WTC11 (cell line): ENCODE results near the gene ZNF18. TPM values are rescaled to one million over a fixed set of nuclear protein-coding genes. Genes with fewer than 3 reads are reported as not detected.
A peak's percentile ranks its signal among the peaks of the same experiment; 100 is the strongest.
"Not testable (repeated sequence)": the region's sequence is repeated elsewhere in the genome, so short reads cannot be mapped to it uniquely, and the experiment has no call there.

Source experiments
- ATAC-seq: fragments of 200-7000 bp; cut with Tn5 transposase; 2 replicates; pipeline ENCODE4 v1.10.0; 2021; ENCODE audit warnings: mild to moderate bottlenecking, moderate library complexity
- CTCF ChIA-PET: fragments of 300-600 bp; sonication (Branson Sonifier 250); formaldehyde crosslinking; loops from one replicate; lab custom pipeline; 2021; ENCODE audit warnings: antibody characterized with exemption; lab: Charles Lee
- POLR2A ChIA-PET: fragments of 350-600 bp; sonication (Branson Sonifier 250); formaldehyde crosslinking; loops from one replicate; lab custom pipeline; 2021; ENCODE audit warnings: antibody characterized with exemption; lab: Charles Lee
- DNase-seq: peaks from one replicate; pipeline ENCODE4 v3.0.0; 2021; ENCODE audit warnings: low spot score
- H3K27ac Mint-ChIP-seq: 2 replicates; pipeline ENCODE4 v1.8.0; 2021; ENCODE audit warnings: mixed read lengths
- H3K27me3 Mint-ChIP-seq: 2 replicates; pipeline ENCODE4 v1.8.0; 2021; ENCODE audit warnings: low read depth, mild to moderate bottlenecking, moderate library complexity, mixed read lengths
- H3K36me3 Mint-ChIP-seq: 2 replicates; pipeline ENCODE4 v1.8.0; 2021; ENCODE audit warnings: mixed read lengths
- H3K4me1 Mint-ChIP-seq: 2 replicates; pipeline ENCODE4 v1.8.0; 2022; ENCODE audit warnings: mixed read lengths
- H3K4me3 Mint-ChIP-seq: 2 replicates; pipeline ENCODE4 v1.8.0; 2021; ENCODE audit warnings: mild to moderate bottlenecking, moderate library complexity, mixed read lengths
- H3K9me3 Mint-ChIP-seq: 2 replicates; pipeline ENCODE4 v1.8.0; 2021; ENCODE audit warnings: mixed read lengths
- ATF1 ChIP-seq: sonication (generic); formaldehyde crosslinking; IDR thresholded peaks from 2 replicates; pipeline ENCODE4 v1.8.1; 2023; ENCODE audit warnings: mild to moderate bottlenecking, moderate library complexity, missing genetic modification reagents
- CREB1 ChIP-seq: sonication (generic); formaldehyde crosslinking; IDR thresholded peaks from 2 replicates; pipeline ENCODE4 v1.8.0; 2023; ENCODE audit warnings: mild to moderate bottlenecking, missing genetic modification reagents
- GRHL2 ChIP-seq: fragments of 250-450 bp; sonication (Bioruptor Pico); IDR thresholded peaks from 2 replicates; pipeline ENCODE4 v1.8.0; 2022; ENCODE audit warnings: mild to moderate bottlenecking, moderate library complexity; ENCODE audit not compliant: insufficient replicate concordance, severe bottlenecking
- GTF2I ChIP-seq: fragments of 250-450 bp; sonication (Bioruptor Pico); conservative IDR thresholded peaks from 2 replicates; pipeline ENCODE4 v1.4.0; 2021; ENCODE audit warnings: mild to moderate bottlenecking
- HMGA2 ChIP-seq: fragments of 250-450 bp; sonication (Bioruptor Pico); IDR thresholded peaks from 2 replicates; pipeline ENCODE4 v1.4.0; 2021; ENCODE audit warnings: mild to moderate bottlenecking, moderate library complexity
- IRF2 ChIP-seq: sonication (generic); formaldehyde crosslinking; IDR thresholded peaks from 2 replicates; pipeline ENCODE4 v1.8.0; 2022; ENCODE audit warnings: low read depth, missing genetic modification reagents, borderline replicate concordance
- MXD4 ChIP-seq: fragments of 250-450 bp; sonication (Bioruptor Pico); IDR thresholded peaks from 2 replicates; pipeline ENCODE4 v1.8.0; 2021; ENCODE audit warnings: mild to moderate bottlenecking, moderate library complexity, borderline replicate concordance
- NFATC4 ChIP-seq: fragments of 250-450 bp; sonication (Bioruptor Pico); IDR thresholded peaks from 2 replicates; pipeline ENCODE4 v1.9.0; 2021; ENCODE audit warnings: mild to moderate bottlenecking
- NFYB ChIP-seq: sonication (generic); formaldehyde crosslinking; conservative IDR thresholded peaks from 2 replicates; pipeline ENCODE4 v1.8.0; 2022; ENCODE audit warnings: low read depth, missing genetic modification reagents
- ZNF219 ChIP-seq: sonication (generic); formaldehyde crosslinking; IDR thresholded peaks from 2 replicates; pipeline ENCODE4 v1.8.0; 2023; ENCODE audit warnings: missing genetic modification reagents, mild to moderate bottlenecking, borderline replicate concordance
- ZNF263 ChIP-seq: sonication (generic); formaldehyde crosslinking; IDR thresholded peaks from 2 replicates; pipeline ENCODE4 v1.8.1; 2022; ENCODE audit warnings: low read depth, mild to moderate bottlenecking, moderate library complexity, missing genetic modification reagents
- ZNF396 ChIP-seq: fragments of 250-450 bp; sonication (Bioruptor Pico); IDR thresholded peaks from 2 replicates; pipeline ENCODE4 v1.8.0; 2021; ENCODE audit warnings: mild to moderate bottlenecking, moderate library complexity, borderline replicate concordance
- ZNF423 ChIP-seq: fragments of 250-450 bp; sonication (Bioruptor Pico); IDR thresholded peaks from 2 replicates; pipeline ENCODE4 v2.1.2; 2022; ENCODE audit warnings: mild to moderate bottlenecking, moderate library complexity
- total RNA-seq: library from RNA; stranded (reverse); gene quantifications from 3 replicates; pipeline ENCODE4 v1.2.3, GENCODE V29; 2021
- TF ChIP-seq, protein P1 (sequence below): fragments of 250-450 bp; sonication (Bioruptor Pico); conservative IDR thresholded peaks from 2 replicates; pipeline ENCODE4 v1.9.0; 2021; ENCODE audit warnings: mild to moderate bottlenecking
- TF ChIP-seq, protein P2 (sequence below): sonication (generic); formaldehyde crosslinking; IDR thresholded peaks from 2 replicates; pipeline ENCODE4 v1.8.0; 2022; ENCODE audit warnings: mild to moderate bottlenecking, missing genetic modification reagents
- TF ChIP-seq, protein P3 (sequence below): fragments of 250-450 bp; sonication (Bioruptor Pico); IDR thresholded peaks from 2 replicates; pipeline ENCODE4 v2.1.2; 2022; ENCODE audit warnings: mild to moderate bottlenecking, moderate library complexity
- TF ChIP-seq, protein P4 (sequence below): sonication (generic); formaldehyde crosslinking; conservative IDR thresholded peaks from 2 replicates; pipeline ENCODE4 v1.8.1; 2022; ENCODE audit warnings: mild to moderate bottlenecking, missing genetic modification reagents

ZNF18 gene
- total RNA-seq, 1 experiment from 2014 or later = 13.3 TPM

DNA sequence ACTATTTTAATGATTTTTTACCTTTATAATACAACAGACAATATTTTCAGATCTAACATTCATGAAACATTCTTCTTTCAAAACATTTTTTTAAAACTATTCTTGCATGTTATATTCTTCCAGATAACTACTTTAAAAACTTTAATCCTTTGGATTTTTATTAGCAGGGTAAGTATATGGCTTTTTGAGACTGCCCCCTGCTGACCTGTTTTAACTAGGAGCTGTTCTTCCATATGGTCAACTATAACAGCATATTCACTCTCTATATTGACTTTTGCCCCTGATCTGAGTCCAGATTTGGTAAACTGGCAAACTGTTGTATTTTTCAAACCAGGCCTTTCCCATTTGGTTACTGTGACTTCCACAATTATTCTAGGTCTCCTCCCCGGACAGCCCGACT lies 16.5 kb downstream of the ZNF18 start (continued):
- TF ChIP-seq, protein P1, sequence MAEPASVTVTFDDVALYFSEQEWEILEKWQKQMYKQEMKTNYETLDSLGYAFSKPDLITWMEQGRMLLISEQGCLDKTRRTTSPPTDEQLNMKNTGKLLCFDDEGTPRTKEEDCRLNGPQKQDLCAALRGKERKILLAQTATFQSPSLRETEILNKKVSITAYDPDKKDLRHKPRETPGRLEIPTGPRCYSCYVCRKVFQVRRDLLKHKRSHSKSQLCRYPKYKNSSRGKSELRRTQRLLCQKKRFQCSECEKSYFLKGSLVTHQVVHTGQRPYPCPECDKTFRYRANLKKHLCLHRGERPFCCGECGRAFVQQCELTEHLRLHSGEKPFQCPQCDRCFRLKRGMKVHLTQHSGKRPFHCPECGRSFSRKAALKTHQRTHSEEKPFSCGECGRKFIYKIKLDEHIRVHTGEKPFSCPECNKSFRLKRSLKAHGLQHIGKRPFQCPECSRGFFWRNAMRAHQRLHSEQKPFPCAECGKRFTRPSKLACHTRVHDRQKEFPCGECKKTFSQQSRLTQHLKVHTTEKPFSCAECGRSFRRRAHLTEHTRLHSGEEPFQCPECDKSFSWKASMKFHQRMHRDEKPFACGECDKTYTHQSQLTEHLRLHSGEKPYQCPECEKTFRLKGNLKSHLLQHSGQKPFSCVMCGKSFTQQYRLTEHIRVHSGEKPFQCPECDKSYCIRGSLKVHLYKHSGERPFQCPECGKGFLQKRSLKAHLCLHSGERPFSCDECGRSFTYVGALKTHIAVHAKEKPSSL = no peak
- TF ChIP-seq ATF1 (CRISPR knock-in tag) = no peak

DNA sequence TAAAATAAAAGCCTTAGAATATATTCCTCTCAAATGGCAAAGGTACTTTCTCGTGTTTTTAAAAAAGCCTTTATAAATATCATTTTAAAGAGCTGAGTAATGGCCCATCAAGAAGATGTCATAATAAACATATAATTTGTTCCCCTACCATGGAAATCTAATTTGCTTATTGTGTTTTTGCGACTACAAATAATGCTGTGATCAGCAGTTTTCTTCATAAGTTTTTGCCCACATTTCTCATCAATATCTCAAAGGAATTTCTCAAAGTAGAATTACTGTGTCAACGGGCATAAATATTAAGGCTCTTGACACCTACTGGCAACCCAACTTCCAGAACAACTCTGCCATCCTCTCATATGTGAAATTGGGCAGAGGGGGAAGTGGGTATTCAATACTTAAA lies 17.5 kb downstream of the ZNF18 start:
- Mint-ChIP-seq H3K36me3 (peaks cover 49% of the 10 kb centered on the region), H3K4me3 (no peak overlapping the region), H3K9me3 (no peaks in the 10 kb centered on the region), H3K27ac (no peak overlapping the region), H3K27me3 (no peaks in the 10 kb centered on the region), H3K4me1 (peaks cover 39% of the 10 kb centered on the region)
- POLR2A ChIA-PET = no interaction called here
- DNase-seq (no peak), ATAC-seq (no peak)
- TF ChIP-seq, protein P2, sequence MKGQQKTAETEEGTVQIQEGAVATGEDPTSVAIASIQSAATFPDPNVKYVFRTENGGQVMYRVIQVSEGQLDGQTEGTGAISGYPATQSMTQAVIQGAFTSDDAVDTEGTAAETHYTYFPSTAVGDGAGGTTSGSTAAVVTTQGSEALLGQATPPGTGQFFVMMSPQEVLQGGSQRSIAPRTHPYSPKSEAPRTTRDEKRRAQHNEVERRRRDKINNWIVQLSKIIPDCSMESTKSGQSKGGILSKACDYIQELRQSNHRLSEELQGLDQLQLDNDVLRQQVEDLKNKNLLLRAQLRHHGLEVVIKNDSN (CRISPR knock-in tag) = no peak
- no peak for TF ChIP-seq MXD4
- TF ChIP-seq GRHL2 = no peak
- no peak for TF ChIP-seq HMGA2 (CRISPR knock-in tag)
- TF ChIP-seq, protein P3, sequence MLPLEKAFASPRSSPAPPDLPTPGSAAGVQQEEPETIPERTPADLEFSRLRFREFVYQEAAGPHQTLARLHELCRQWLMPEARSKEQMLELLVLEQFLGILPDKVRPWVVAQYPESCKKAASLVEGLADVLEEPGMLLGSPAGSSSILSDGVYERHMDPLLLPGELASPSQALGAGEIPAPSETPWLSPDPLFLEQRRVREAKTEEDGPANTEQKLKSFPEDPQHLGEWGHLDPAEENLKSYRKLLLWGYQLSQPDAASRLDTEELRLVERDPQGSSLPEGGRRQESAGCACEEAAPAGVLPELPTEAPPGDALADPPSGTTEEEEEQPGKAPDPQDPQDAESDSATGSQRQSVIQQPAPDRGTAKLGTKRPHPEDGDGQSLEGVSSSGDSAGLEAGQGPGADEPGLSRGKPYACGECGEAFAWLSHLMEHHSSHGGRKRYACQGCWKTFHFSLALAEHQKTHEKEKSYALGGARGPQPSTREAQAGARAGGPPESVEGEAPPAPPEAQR (CRISPR knock-in tag) = no peak
- TF ChIP-seq CREB1 (CRISPR knock-in tag) = no peak
- TF ChIP-seq IRF2 (CRISPR knock-in tag) = no peak
- TF ChIP-seq ATF1 (CRISPR knock-in tag) = no peak
- TF ChIP-seq NFATC4 (CRISPR knock-in tag) = no peak
- TF ChIP-seq GTF2I = no peak
- TF ChIP-seq ZNF423 (CRISPR knock-in tag) = no peak
- TF ChIP-seq ZNF263 (CRISPR knock-in tag) = no peak
- TF ChIP-seq ZNF219 (CRISPR knock-in tag) = no peak
- CTCF ChIA-PET = interaction anchor here (1.6 to 2.1 kb wide), 2 partner anchors 11 to 44 kb away, joined by 5 to 10 read pairs; no protein-coding TSS in a partner anchor

DNA sequence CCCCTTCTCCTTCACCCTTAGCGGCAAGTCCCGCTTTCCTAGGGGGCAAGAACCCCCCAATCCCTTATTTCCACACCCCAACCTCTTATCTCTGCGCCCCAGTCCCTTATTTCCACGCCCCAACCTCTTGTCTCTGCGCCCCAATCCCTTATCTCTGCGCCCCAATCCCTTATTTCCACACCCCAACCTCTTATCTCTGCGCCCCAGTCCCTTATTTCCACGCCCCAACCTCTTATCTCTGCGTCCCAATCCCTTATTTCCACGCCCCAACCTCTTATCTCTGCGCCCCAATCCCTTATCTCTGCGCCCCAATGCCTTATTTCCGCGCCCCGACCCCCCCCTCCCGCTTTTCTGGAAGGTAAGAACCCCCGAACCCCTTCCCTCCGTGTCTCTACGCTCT lies 24.5 kb downstream of the ZNF18 start:
- POLR2A ChIA-PET = interaction anchor here (0.6 kb wide), 1 partner anchor 392 kb away, joined by 4 read pairs; no protein-coding TSS in a partner anchor
- peaks cover 30% of the 10 kb centered on the region for H3K36me3 Mint-ChIP-seq

DNA sequence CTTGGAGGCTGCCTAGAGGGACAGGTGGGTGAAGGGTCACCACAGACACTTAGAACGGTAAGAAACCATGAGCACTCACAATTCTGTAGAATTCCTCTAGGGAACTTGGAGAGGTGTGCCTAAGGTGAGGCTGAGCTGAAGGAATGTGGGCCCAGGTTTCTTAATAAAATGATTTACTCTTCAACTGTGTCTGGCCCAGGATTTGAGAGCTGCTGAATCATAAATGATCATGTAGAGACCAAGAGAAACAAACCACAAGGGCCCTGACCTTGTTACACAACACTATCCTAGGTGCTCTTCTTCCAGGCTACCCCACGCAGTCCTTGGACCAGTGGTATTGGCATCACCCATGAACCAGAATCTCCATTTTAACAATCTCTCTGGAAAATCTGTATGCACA lies 27.7 kb downstream of the ZNF18 start:
- H3K27ac Mint-ChIP-seq = no peak overlapping the region
- no peak for DNase-seq
- no peak for TF ChIP-seq ZNF396
- TF ChIP-seq CREB1 (CRISPR knock-in tag) = no peak
- no peak for TF ChIP-seq GTF2I
- TF ChIP-seq NFYB (CRISPR knock-in tag) = no peak
- TF ChIP-seq, protein P4, sequence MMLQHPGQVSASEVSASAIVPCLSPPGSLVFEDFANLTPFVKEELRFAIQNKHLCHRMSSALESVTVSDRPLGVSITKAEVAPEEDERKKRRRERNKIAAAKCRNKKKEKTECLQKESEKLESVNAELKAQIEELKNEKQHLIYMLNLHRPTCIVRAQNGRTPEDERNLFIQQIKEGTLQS (CRISPR knock-in tag) = no peak
- H3K4me1 Mint-ChIP-seq = peaks cover 23% of the 10 kb centered on the region
- no peak overlapping the region for H3K4me3 Mint-ChIP-seq
- peaks cover 48% of the 10 kb centered on the region for H3K36me3 Mint-ChIP-seq
- POLR2A ChIA-PET = interaction anchor here (0.5 kb wide), 1 partner anchor 721 kb away, joined by 4 read pairs; no protein-coding TSS in a partner anchor
- CTCF ChIA-PET = no interaction called here
- H3K27me3 Mint-ChIP-seq = no peaks in the 10 kb centered on the region; the same call in 1 of the 2 replicates
- ATAC-seq = no peak
- peaks cover 50% of the 10 kb centered on the region for H3K9me3 Mint-ChIP-seq

More for the DNA sequence above, 24.5 kb downstream of the ZNF18 start:
- H3K27me3 Mint-ChIP-seq, ATAC-seq, H3K27ac Mint-ChIP-seq, DNase-seq, CTCF ChIA-PET: not testable (repeated sequence)
- Mint-ChIP-seq H3K4me1 (peaks cover 53% of the 10 kb centered on the region), H3K4me3 (peak overlapping the region; percentile 51), H3K9me3 (peaks cover 22% of the 10 kb centered on the region)
